ENCODE results near the gene OR9Q1.
"Not testable (repeated sequence)": the region's sequence is repeated elsewhere in the genome, so short reads cannot be mapped to it uniquely, and the experiment has no call there.

OR9Q1 gene

GRCh38 chr11:57983191-57983590, 40.5 kb upstream of the OR9Q1 start:
- H2AFZ ChIP-seq (ENCODE audit: low read length): no peak overlapping the region
- no peak for TF ChIP-seq EZH2phosphoT487 (IDR thresholded peaks at IDR 0.05; ENCODE audit: borderline replicate concordance)
- no peak for TF ChIP-seq CTCF (conservative IDR thresholded peaks at IDR 0.05; ENCODE audit: low read length)

GRCh38 chr11:57999523-57999922, 24.2 kb upstream of the OR9Q1 start:
- H3K9me2 ChIP-seq (replicated peaks; ENCODE audit: low read depth, low read length); H3K9me3 ChIP-seq (ENCODE audit: insufficient read depth, low read depth, low read length); H3K79me2 ChIP-seq (ENCODE audit: insufficient read depth, low read length); H2AFZ ChIP-seq (ENCODE audit: low read length); H3F3A ChIP-seq (ENCODE audit: low read depth); H4K20me1 ChIP-seq (ENCODE audit: insufficient read depth, low read length, poor library complexity, severe bottlenecking); H3K4me3 ChIP-seq (ENCODE audit: low read length, poor library complexity, severe bottlenecking); H3K4me1 ChIP-seq (ENCODE audit: insufficient read depth, low read length, poor library complexity, severe bottlenecking); H3K36me3 ChIP-seq (ENCODE audit: insufficient read depth, low read length); H3K4me2 ChIP-seq (ENCODE audit: low read depth, low read length, poor library complexity, severe bottlenecking); H3K9ac ChIP-seq (ENCODE audit: low read depth, low read length, poor library complexity, severe bottlenecking); H3K27me3 ChIP-seq (ENCODE audit: insufficient read depth, low read length, poor library complexity, severe bottlenecking): not testable (repeated sequence)

More at GRCh38 chr11:57983191-57983590, 40.5 kb upstream of the OR9Q1 start:
- H3K9me3 ChIP-seq (ENCODE audit: insufficient read depth, low read depth, low read length): no peaks in the 10 kb centered on the region
- H4K20me1 ChIP-seq (ENCODE audit: insufficient read depth, low read length, poor library complexity, severe bottlenecking): no peaks in the 10 kb centered on the region
- H3K36me3 ChIP-seq (ENCODE audit: insufficient read depth, low read length): no peaks in the 10 kb centered on the region
- no peak overlapping the region for H3K4me2 ChIP-seq (ENCODE audit: low read depth, low read length, poor library complexity, severe bottlenecking)
- no peaks in the 10 kb centered on the region for H3F3A ChIP-seq (ENCODE audit: low read depth)
- no peak overlapping the region for H3K4me3 ChIP-seq (ENCODE audit: low read length, poor library complexity, severe bottlenecking)
- H3K9ac ChIP-seq (ENCODE audit: low read depth, low read length, poor library complexity, severe bottlenecking): no peak overlapping the region
- no peaks in the 10 kb centered on the region for H3K27me3 ChIP-seq (ENCODE audit: insufficient read depth, low read length, poor library complexity, severe bottlenecking)
- no peaks in the 10 kb centered on the region for H3K4me1 ChIP-seq (ENCODE audit: insufficient read depth, low read length, poor library complexity, severe bottlenecking)
- no peaks in the 10 kb centered on the region for H3K79me2 ChIP-seq (ENCODE audit: insufficient read depth, low read length)
- no peaks in the 10 kb centered on the region for H3K9me2 ChIP-seq (replicated peaks; ENCODE audit: low read depth, low read length)

- not testable (repeated sequence) for H3K36me3 ChIP-seq (ENCODE audit: insufficient read depth, low read length); H3K9me2 ChIP-seq (replicated peaks; ENCODE audit: low read depth, low read length); H3K9ac ChIP-seq (ENCODE audit: low read depth, low read length, poor library complexity, severe bottlenecking); H3F3A ChIP-seq (ENCODE audit: low read depth); H3K9me3 ChIP-seq (ENCODE audit: insufficient read depth, low read depth, low read length); H4K20me1 ChIP-seq (ENCODE audit: insufficient read depth, low read length, poor library complexity, severe bottlenecking); H3K4me3 ChIP-seq (ENCODE audit: low read length, poor library complexity, severe bottlenecking); H3K27me3 ChIP-seq (ENCODE audit: insufficient read depth, low read length, poor library complexity, severe bottlenecking); H2AFZ ChIP-seq (ENCODE audit: low read length); H3K79me2 ChIP-seq (ENCODE audit: insufficient read depth, low read length); H3K4me2 ChIP-seq (ENCODE audit: low read depth, low read length, poor library complexity, severe bottlenecking); H3K4me1 ChIP-seq (ENCODE audit: insufficient read depth, low read length, poor library complexity, severe bottlenecking)
Measured at GRCh38 chr11:58000021-58000420, 23.7 kb upstream of the OR9Q1 start.

GRCh38 chr11:58000699-58001098, 23.0 kb upstream of the OR9Q1 start:
- H3K4me2 ChIP-seq (ENCODE audit: low read depth, low read length, poor library complexity, severe bottlenecking): no peak overlapping the region
- H2AFZ ChIP-seq (ENCODE audit: low read length): no peak overlapping the region
- TF ChIP-seq CTCF (conservative IDR thresholded peaks at IDR 0.05; ENCODE audit: low read length) (no peak), EZH2phosphoT487 (IDR thresholded peaks at IDR 0.05; ENCODE audit: borderline replicate concordance) (no peak)
- H3K79me2 ChIP-seq (ENCODE audit: insufficient read depth, low read length): no peaks in the 10 kb centered on the region
- no peaks in the 10 kb centered on the region for H3K9me3 ChIP-seq (ENCODE audit: insufficient read depth, low read depth, low read length)
- no peaks in the 10 kb centered on the region for H4K20me1 ChIP-seq (ENCODE audit: insufficient read depth, low read length, poor library complexity, severe bottlenecking)
- H3K4me3 ChIP-seq (ENCODE audit: low read length, poor library complexity, severe bottlenecking): no peak overlapping the region
- no peak overlapping the region for H3K9ac ChIP-seq (ENCODE audit: low read depth, low read length, poor library complexity, severe bottlenecking)
- no peaks in the 10 kb centered on the region for H3K36me3 ChIP-seq (ENCODE audit: insufficient read depth, low read length)
- H3K9me2 ChIP-seq (replicated peaks; ENCODE audit: low read depth, low read length): no peaks in the 10 kb centered on the region
- H3F3A ChIP-seq (ENCODE audit: low read depth): no peaks in the 10 kb centered on the region
- H3K27me3 ChIP-seq (ENCODE audit: insufficient read depth, low read length, poor library complexity, severe bottlenecking): no peaks in the 10 kb centered on the region
- H3K4me1 ChIP-seq (ENCODE audit: insufficient read depth, low read length, poor library complexity, severe bottlenecking): no peaks in the 10 kb centered on the region

Measured in Loucy (cell line).